Loucy (cell line): ENCODE results near the gene PAFAH1B2.
"Not testable (repeated sequence)": the region's sequence is repeated elsewhere in the genome, so short reads cannot be mapped to it uniquely, and the experiment has no call there.

ENCODE experiments used
- H2AFZ ChIP-seq: fragments of 200-600 bp; sonication (generic); 2 replicates; pipeline ENCODE4 v1.6.0; 2016; ENCODE audit warnings: antibody characterized with exemption, mild to moderate bottlenecking, low read length, moderate library complexity
- H3F3A ChIP-seq: fragments of 200-600 bp; 2 replicates; pipeline ENCODE4 v1.6.0; 2016; ENCODE audit warnings: antibody characterized with exemption, low read depth, mild to moderate bottlenecking
- H3K27me3 ChIP-seq: fragments of 200-600 bp; sonication (generic); 2 replicates; pipeline ENCODE4 v1.6.1; 2014; ENCODE audit warnings: low read length, mild to moderate bottlenecking; ENCODE audit not compliant: insufficient read depth, poor library complexity, severe bottlenecking
- H3K36me3 ChIP-seq: fragments of 200-600 bp; sonication (generic); 2 replicates; pipeline ENCODE4 v1.6.1; 2016; ENCODE audit warnings: low read length; ENCODE audit not compliant: insufficient read depth
- H3K4me1 ChIP-seq: fragments of 200-600 bp; sonication (generic); 2 replicates; pipeline ENCODE4 v1.5.1; 2014; ENCODE audit warnings: low read length, mild to moderate bottlenecking; ENCODE audit not compliant: insufficient read depth, poor library complexity, severe bottlenecking
- H3K4me2 ChIP-seq: fragments of 200-600 bp; sonication (generic); 2 replicates; pipeline ENCODE4 v1.6.0; 2014; ENCODE audit warnings: antibody characterized with exemption, low read length, low read depth, mild to moderate bottlenecking; ENCODE audit not compliant: poor library complexity, severe bottlenecking
- H3K4me3 ChIP-seq: fragments of 200-600 bp; sonication (generic); 2 replicates; pipeline ENCODE4 v1.5.1; 2014; ENCODE audit warnings: low read length, mild to moderate bottlenecking, mixed read lengths; ENCODE audit not compliant: poor library complexity, severe bottlenecking
- H3K79me2 ChIP-seq: fragments of 200-600 bp; sonication (generic); 2 replicates; pipeline ENCODE4 v1.6.1; 2014; ENCODE audit warnings: low read length; ENCODE audit not compliant: insufficient read depth
- H3K9ac ChIP-seq: fragments of 200-600 bp; sonication (generic); 2 replicates; pipeline ENCODE4 v1.6.0; 2014; ENCODE audit warnings: mild to moderate bottlenecking, low read depth, low read length, moderate library complexity; ENCODE audit not compliant: poor library complexity, severe bottlenecking
- H3K9me2 ChIP-seq: fragments of 200-600 bp; sonication (generic); replicated peaks from 2 replicates; pipeline ENCODE4 v1.6.1; 2016; ENCODE audit warnings: low read depth, low read length, mixed read lengths
- H3K9me3 ChIP-seq: fragments of 200-600 bp; sonication (generic); 2 replicates; pipeline ENCODE4 v1.6.1; 2014; ENCODE audit warnings: mild to moderate bottlenecking, antibody characterized with exemption, low read length, low read depth; ENCODE audit not compliant: insufficient read depth
- H4K20me1 ChIP-seq: fragments of 200-600 bp; sonication (generic); 2 replicates; pipeline ENCODE4 v1.6.0; 2014; ENCODE audit warnings: antibody characterized with exemption, low read length, mild to moderate bottlenecking; ENCODE audit not compliant: insufficient read depth, poor library complexity, severe bottlenecking
- EZH2phosphoT487 ChIP-seq: fragments of 200-600 bp; IDR thresholded peaks from 2 replicates; pipeline ENCODE4 v1.6.1; 2018; ENCODE audit warnings: antibody characterized with exemption, mild to moderate bottlenecking, moderate library complexity, borderline replicate concordance
- TF ChIP-seq, protein P1 (sequence below): fragments of 200-600 bp; sonication (generic); conservative IDR thresholded peaks from 2 replicates; pipeline ENCODE4 v1.5.1; 2014; ENCODE audit warnings: mild to moderate bottlenecking, antibody characterized with exemption, low read length

PAFAH1B2 gene

DNA sequence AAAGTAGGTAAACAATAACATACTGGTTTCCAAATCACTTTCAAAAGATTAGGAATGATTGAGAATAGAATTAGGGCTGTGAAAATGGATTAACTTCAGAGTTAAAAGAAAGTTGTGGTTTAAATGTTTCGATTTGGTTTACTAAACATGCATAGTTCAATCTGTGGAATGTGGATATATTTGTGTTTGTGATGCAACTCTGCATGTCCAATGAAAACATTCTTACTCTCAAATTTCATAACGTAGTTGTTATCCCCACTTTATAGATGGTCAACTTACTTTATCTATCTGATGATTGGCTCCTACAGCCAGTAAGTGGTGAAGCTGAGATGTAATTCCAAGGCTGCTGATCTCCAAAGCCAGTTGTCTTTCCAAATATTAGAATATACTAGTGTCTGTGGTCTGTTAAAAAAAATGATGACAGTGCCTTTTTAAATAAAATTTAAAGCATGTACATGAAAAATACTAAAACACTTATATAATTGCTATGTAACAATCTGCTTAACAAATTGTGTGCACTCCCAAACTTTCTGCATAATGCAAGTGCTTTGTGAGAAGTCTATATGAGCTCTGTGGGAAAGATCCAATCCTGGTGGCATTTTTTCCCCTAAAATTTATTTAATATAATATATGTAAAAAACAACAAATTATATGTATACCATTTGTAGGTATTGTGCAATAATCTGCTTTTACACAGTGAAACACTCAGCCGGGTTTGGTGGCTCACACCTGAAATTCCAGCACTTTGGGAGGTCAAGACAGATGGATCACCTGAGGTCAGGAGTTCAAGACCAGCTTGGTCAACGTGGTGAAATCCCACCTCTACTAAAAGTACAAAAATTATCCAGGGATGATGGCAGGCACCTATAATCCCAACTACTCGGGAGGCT is 36.1 kb upstream of the PAFAH1B2 start:
- Histone ChIP-seq H3K4me1 (no peaks in the 10 kb centered on the region), H3K79me2 (no peaks in the 10 kb centered on the region), H3F3A (no peaks in the 10 kb centered on the region), H3K4me2 (no peak overlapping the region), H3K4me3 (no peak overlapping the region), H4K20me1 (no peaks in the 10 kb centered on the region), H2AFZ (no peak overlapping the region), H3K9me2 (no peaks in the 10 kb centered on the region), H3K9me3 (no peaks in the 10 kb centered on the region), H3K9ac (no peak overlapping the region), H3K27me3 (no peaks in the 10 kb centered on the region), H3K36me3 (no peaks in the 10 kb centered on the region)
- TF ChIP-seq, protein P1, sequence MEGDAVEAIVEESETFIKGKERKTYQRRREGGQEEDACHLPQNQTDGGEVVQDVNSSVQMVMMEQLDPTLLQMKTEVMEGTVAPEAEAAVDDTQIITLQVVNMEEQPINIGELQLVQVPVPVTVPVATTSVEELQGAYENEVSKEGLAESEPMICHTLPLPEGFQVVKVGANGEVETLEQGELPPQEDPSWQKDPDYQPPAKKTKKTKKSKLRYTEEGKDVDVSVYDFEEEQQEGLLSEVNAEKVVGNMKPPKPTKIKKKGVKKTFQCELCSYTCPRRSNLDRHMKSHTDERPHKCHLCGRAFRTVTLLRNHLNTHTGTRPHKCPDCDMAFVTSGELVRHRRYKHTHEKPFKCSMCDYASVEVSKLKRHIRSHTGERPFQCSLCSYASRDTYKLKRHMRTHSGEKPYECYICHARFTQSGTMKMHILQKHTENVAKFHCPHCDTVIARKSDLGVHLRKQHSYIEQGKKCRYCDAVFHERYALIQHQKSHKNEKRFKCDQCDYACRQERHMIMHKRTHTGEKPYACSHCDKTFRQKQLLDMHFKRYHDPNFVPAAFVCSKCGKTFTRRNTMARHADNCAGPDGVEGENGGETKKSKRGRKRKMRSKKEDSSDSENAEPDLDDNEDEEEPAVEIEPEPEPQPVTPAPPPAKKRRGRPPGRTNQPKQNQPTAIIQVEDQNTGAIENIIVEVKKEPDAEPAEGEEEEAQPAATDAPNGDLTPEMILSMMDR: no peak
- no peak for TF ChIP-seq EZH2phosphoT487

DNA sequence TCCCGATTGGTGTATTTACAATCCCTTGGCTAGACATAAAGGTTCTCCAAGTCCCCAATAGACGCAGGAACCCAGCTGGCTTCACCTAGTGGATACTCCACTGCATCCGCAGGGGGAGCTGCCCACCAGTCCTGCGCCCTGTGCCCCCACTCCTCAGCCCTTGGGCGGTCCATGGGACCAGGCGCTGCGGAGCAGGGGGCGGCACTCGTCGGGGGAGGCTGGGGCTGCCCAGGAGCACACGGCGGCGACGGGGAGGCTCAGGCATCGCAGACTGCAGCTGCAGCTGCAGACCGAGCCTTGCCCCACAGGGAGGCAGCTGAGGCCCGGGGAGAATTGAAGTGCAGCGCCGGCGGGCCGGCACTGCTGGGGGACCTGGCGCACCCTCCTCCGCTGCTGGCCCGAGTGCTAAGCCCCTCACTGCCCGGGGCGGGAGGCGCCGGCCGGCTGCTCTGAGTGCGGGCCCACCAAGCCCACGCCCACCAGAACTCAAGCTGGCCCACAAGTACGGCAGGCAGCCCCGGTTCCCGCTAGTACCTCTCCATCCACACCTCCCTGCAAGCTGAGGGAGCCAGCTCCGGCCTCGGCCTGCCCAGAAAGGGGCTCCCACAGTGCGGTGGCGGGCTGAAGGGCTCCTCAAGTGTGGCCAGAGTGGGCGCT is 33.7 kb upstream of the PAFAH1B2 start:
- no peak overlapping the region for H2AFZ ChIP-seq
- no peaks in the 10 kb centered on the region for H4K20me1 ChIP-seq
- no peaks in the 10 kb centered on the region for H3K4me1 ChIP-seq
- H3K9me3 ChIP-seq: no peaks in the 10 kb centered on the region
- no peaks in the 10 kb centered on the region for H3F3A ChIP-seq
- no peak overlapping the region for H3K4me2 ChIP-seq
- no peak overlapping the region for H3K4me3 ChIP-seq
- TF ChIP-seq EZH2phosphoT487: no peak
- TF ChIP-seq, protein P1: no peak
- H3K27me3 ChIP-seq: no peaks in the 10 kb centered on the region
- H3K36me3 ChIP-seq: no peaks in the 10 kb centered on the region
- H3K79me2 ChIP-seq: no peaks in the 10 kb centered on the region
- H3K9me2 ChIP-seq: no peaks in the 10 kb centered on the region
- no peak overlapping the region for H3K9ac ChIP-seq

DNA sequence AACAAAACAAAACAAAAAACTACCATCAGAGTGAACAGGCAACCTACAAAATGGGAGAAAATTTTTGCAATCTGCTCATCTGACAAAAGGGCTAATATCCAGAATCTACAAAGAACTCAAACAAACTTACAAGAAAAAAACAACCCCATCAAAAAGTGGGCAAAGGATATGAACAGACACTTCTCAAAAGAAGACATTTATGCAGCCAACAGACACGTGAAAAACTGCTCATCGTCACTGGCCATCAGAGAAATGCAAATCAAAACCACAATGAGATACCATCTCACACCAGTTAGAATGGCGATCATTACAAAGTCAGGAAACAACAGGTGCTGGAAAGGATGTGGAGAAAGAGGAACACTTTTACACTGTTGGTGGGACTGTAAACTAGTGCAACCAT is 31.6 kb upstream of the PAFAH1B2 start:
- H3K9me2 ChIP-seq, H3K79me2 ChIP-seq, H3K4me3 ChIP-seq, H3K9me3 ChIP-seq, H3K4me1 ChIP-seq, H2AFZ ChIP-seq, H3K27me3 ChIP-seq, H3K36me3 ChIP-seq, H3K9ac ChIP-seq, H4K20me1 ChIP-seq, H3K4me2 ChIP-seq, H3F3A ChIP-seq: not testable (repeated sequence)

DNA sequence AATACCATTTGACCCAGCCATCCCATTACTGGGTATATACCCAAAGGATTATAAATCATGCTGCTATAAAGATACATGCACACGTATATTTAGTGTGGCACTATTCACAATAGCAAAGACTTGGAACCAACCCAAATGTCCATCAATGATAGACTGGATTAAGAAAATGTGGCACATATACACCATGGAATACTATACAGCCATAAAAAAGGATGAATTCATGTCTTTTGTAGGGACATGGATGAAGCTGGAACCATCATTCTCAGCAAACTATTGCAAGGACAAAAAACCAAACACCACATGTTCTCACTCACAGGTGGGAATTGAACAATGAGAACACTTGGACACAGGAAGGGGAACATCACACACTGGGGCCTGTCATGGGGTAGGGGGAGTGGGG is 31.1 kb upstream of the PAFAH1B2 start:
- H3K9me3 ChIP-seq, H3K9ac ChIP-seq, H3K4me2 ChIP-seq, H3K9me2 ChIP-seq, H3K79me2 ChIP-seq, H3K4me3 ChIP-seq, H3K4me1 ChIP-seq, H3K36me3 ChIP-seq, H3F3A ChIP-seq, H2AFZ ChIP-seq, H3K27me3 ChIP-seq, H4K20me1 ChIP-seq: not testable (repeated sequence)
